GM23338 (cell line): ENCODE data around the gene ISG15. TPM values are rescaled to one million over a fixed set of nuclear protein-coding genes. Genes with fewer than 3 reads are reported as not detected.

Source experiments
- ATAC-seq: fragments of 200-7000 bp; cut with Tn5 transposase; 3 replicates; pipeline ENCODE4 v1.9.1; 2020
- DNase-seq: peaks from one replicate; pipeline ENCODE4 v3.0.0-alpha.2; 2015; ENCODE audit warnings: low spot score
- H2AFZ ChIP-seq: fragments of 200-600 bp; sonication (generic); 2 replicates; pipeline ENCODE4 v1.8.0; 2016; ENCODE audit warnings: antibody characterized with exemption, mild to moderate bottlenecking, moderate library complexity
- H3F3A ChIP-seq: fragments of 200-600 bp; sonication (generic); replicated peaks from 2 replicates; pipeline ENCODE4 v1.8.0; 2017; ENCODE audit warnings: antibody characterized with exemption, mixed run types, low read depth
- H3K27ac ChIP-seq: fragments of 200-600 bp; sonication (generic); 2 replicates; pipeline ENCODE4 v1.6.1; 2016; ENCODE audit warnings: low read depth
- H3K27me3 ChIP-seq: fragments of 200-600 bp; sonication (generic); 2 replicates; pipeline ENCODE4 v1.8.0; 2016; ENCODE audit warnings: mild to moderate bottlenecking, mixed run types, moderate library complexity; ENCODE audit not compliant: insufficient read depth
- H3K36me3 ChIP-seq: fragments of 200-600 bp; sonication (generic); 2 replicates; pipeline ENCODE4 v1.8.0; 2016; ENCODE audit warnings: mild to moderate bottlenecking; ENCODE audit not compliant: insufficient read depth
- H3K4me1 ChIP-seq: fragments of 200-600 bp; sonication (generic); 2 replicates; pipeline ENCODE4 v1.8.0; 2016; ENCODE audit warnings: mild to moderate bottlenecking, moderate library complexity; ENCODE audit not compliant: insufficient read depth
- H3K4me2 ChIP-seq: fragments of 200-600 bp; sonication (generic); 2 replicates; pipeline ENCODE4 v1.7.1; 2017; ENCODE audit warnings: mixed run types
- H3K4me3 ChIP-seq: fragments of 200-600 bp; sonication (generic); 2 replicates; pipeline ENCODE4 v1.6.1; 2016; ENCODE audit warnings: mixed run types
- H3K79me2 ChIP-seq: fragments of 200-600 bp; sonication (generic); replicated peaks from 2 replicates; pipeline ENCODE4 v1.8.0; 2017; ENCODE audit warnings: mild to moderate bottlenecking; ENCODE audit not compliant: insufficient read depth
- H3K9me2 ChIP-seq: fragments of 200-600 bp; sonication (generic); 2 replicates; pipeline ENCODE4 v1.8.0; 2017; ENCODE audit not compliant: insufficient read depth
- H4K20me1 ChIP-seq: fragments of 200-600 bp; sonication (generic); replicated peaks from 2 replicates; pipeline ENCODE4 v1.8.0; 2017; ENCODE audit warnings: mild to moderate bottlenecking; ENCODE audit not compliant: insufficient read depth
- H3K27ac Mint-ChIP-seq: 2 replicates; pipeline ENCODE4 v1.8.0; 2020; ENCODE audit warnings: inconsistent platforms, mild to moderate bottlenecking, moderate library complexity, mixed read lengths
- H3K27me3 Mint-ChIP-seq: 3 replicates; pipeline ENCODE4 v1.8.0; 2022; ENCODE audit warnings: low read depth, mild to moderate bottlenecking, moderate library complexity, mixed read lengths, inconsistent platforms; ENCODE audit not compliant: insufficient read depth, poor library complexity
- H3K36me3 Mint-ChIP-seq: 3 replicates; pipeline ENCODE4 v1.8.0; 2021; ENCODE audit warnings: low read depth, mild to moderate bottlenecking, inconsistent platforms, moderate library complexity, mixed read lengths
- H3K4me1 Mint-ChIP-seq: 3 replicates; pipeline ENCODE4 v1.8.0; 2020; ENCODE audit warnings: mild to moderate bottlenecking, inconsistent platforms, mixed read lengths
- H3K4me3 Mint-ChIP-seq: 3 replicates; pipeline ENCODE4 v1.8.0; 2021; ENCODE audit warnings: moderate library complexity, mild to moderate bottlenecking, inconsistent platforms, mixed read lengths
- H3K9me3 Mint-ChIP-seq: 3 replicates; pipeline ENCODE4 v1.8.0; 2020; ENCODE audit warnings: moderate library complexity, mild to moderate bottlenecking, inconsistent platforms, mixed read lengths
- CTCF ChIP-seq, 2 experiments: fragments of 200-600 bp in 1 of 2; sonication (generic) in 1 of 2; conservative IDR thresholded peaks; 2 replicates each; pipeline versions ENCODE4 v1.5.1 to v1.6.1; 2016 to 2017; ENCODE audit warnings: antibody characterized with exemption in 2 of 2, low read depth in 2 of 2, mild to moderate bottlenecking in 2 of 2, moderate library complexity in 1 of 2
- EZH2phosphoT487 ChIP-seq: fragments of 200-600 bp; sonication (generic); IDR thresholded peaks from one replicate; pipeline ENCODE4 v1.8.1; 2018; ENCODE audit warnings: antibody characterized with exemption; ENCODE audit not compliant: unreplicated experiment
- JUNB ChIP-seq: IDR thresholded peaks from one replicate; pipeline ENCODE4 v1.6.1; 2016; ENCODE audit warnings: antibody characterized with exemption; ENCODE audit not compliant: unreplicated experiment
- POLR2AphosphoS5 ChIP-seq: IDR thresholded peaks from 2 replicates; pipeline ENCODE4 v1.6.1; 2016; ENCODE audit warnings: antibody characterized with exemption, low read depth
- STAT1 ChIP-seq: IDR thresholded peaks from one replicate; pipeline ENCODE4 v1.6.1; 2016; ENCODE audit warnings: antibody characterized with exemption; ENCODE audit not compliant: unreplicated experiment
- ZNF114 ChIP-seq: fragments of 250-450 bp; sonication (Bioruptor Pico); IDR thresholded peaks from 2 replicates; pipeline ENCODE4 v1.5.0; 2020; ENCODE audit warnings: mild to moderate bottlenecking, moderate library complexity
- ZNF331 ChIP-seq: fragments of 250-450 bp; sonication (Bioruptor Pico); IDR thresholded peaks from 2 replicates; pipeline ENCODE4 v1.5.0; 2020; ENCODE audit warnings: low read depth, mild to moderate bottlenecking, moderate library complexity
- polyA plus RNA-seq: library from polyadenylated mRNA; unstranded; fragments of >200 nt; fragmentation: Nextera tagmentation; extraction: Ambion mirVana; gene quantifications from 2 replicates; pipeline ENCODE4 v1.2.1, GENCODE V29; 2016
- total RNA-seq: library from RNA; depleted of rRNA; stranded (reverse); fragments of >200 nt; shearing (Covaris generic); gene quantifications from 2 replicates; pipeline ENCODE4 v1.2.3, GENCODE V29; 2014
- TF ChIP-seq, protein P1 (sequence below): IDR thresholded peaks from one replicate; pipeline ENCODE4 v1.6.1; 2018; ENCODE audit warnings: antibody characterized with exemption; ENCODE audit not compliant: unreplicated experiment

ISG15 gene
- total and polyA plus RNA-seq, 2 experiments from 2014 or later: 52.9 to 101 TPM

DNA sequence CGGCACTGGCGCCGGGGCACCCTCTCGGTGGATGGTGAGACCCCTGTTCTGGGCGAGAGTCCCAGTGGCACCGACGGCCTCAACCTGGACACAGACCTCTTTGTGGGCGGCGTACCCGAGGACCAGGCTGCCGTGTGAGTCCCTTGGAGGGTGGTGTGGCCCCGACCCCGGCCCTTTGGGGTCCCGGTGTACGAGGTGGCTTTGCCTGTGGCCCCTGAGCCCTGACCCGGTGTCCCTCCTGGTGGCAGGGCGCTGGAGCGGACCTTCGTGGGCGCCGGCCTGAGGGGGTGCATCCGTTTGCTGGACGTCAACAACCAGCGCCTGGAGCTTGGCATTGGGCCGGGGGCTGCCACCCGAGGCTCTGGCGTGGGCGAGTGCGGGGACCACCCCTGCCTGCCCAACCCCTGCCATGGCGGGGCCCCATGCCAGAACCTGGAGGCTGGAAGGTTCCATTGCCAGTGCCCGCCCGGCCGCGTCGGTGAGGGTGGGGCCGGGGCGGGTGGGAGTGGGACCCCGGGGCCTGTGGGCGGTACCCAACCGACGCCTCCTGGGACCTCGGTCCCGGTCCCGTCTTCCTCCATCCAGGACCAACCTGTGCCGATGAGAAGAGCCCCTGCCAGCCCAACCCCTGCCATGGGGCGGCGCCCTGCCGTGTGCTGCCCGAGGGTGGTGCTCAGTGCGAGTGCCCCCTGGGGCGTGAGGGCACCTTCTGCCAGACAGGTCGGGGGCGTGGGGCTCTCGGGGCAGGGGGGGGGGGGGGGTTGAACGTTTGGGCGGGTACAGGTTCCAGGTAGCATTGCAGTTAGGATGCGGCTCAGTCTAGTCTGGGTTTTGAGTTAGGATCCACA is 36.2 kb downstream of the ISG15 start (continued):
- TF ChIP-seq, protein P1, sequence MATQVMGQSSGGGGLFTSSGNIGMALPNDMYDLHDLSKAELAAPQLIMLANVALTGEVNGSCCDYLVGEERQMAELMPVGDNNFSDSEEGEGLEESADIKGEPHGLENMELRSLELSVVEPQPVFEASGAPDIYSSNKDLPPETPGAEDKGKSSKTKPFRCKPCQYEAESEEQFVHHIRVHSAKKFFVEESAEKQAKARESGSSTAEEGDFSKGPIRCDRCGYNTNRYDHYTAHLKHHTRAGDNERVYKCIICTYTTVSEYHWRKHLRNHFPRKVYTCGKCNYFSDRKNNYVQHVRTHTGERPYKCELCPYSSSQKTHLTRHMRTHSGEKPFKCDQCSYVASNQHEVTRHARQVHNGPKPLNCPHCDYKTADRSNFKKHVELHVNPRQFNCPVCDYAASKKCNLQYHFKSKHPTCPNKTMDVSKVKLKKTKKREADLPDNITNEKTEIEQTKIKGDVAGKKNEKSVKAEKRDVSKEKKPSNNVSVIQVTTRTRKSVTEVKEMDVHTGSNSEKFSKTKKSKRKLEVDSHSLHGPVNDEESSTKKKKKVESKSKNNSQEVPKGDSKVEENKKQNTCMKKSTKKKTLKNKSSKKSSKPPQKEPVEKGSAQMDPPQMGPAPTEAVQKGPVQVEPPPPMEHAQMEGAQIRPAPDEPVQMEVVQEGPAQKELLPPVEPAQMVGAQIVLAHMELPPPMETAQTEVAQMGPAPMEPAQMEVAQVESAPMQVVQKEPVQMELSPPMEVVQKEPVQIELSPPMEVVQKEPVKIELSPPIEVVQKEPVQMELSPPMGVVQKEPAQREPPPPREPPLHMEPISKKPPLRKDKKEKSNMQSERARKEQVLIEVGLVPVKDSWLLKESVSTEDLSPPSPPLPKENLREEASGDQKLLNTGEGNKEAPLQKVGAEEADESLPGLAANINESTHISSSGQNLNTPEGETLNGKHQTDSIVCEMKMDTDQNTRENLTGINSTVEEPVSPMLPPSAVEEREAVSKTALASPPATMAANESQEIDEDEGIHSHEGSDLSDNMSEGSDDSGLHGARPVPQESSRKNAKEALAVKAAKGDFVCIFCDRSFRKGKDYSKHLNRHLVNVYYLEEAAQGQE: no peak
- no peak for TF ChIP-seq JUNB

DNA sequence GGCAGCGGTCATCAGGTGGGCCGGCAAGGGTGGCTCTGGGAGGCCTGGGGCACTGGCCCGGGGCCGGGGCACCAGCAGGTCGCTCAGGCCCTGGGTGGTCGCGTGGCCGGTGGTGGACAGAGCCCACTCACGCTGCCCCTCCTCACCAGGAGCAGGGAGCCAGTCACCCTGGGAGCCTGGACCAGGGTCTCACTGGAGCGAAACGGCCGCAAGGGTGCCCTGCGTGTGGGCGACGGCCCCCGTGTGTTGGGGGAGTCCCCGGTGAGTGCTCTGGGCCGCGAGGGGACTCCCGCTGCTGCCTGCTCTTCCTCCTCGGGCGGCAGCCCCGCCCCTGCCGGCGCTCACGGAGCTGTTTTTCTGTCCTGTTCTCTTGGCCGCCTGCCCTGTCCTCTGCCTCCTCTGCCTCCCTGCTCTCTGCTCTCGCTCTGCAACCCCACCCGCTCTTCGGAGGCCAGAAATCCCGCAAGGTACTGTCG is 37.3 kb downstream of the ISG15 start:
- Mint-ChIP-seq H3K27ac (no peak overlapping the region), H3K27me3 (peaks cover 6% of the 10 kb centered on the region), H3K4me3 (no peak overlapping the region), H3K9me3 (peaks cover 2% of the 10 kb centered on the region; the same call in 1 of the 3 replicates), H3K4me1 (no peaks in the 10 kb centered on the region), H3K36me3 (peaks cover 29% of the 10 kb centered on the region)
- ATAC-seq (no peak), DNase-seq (no peak)
- Histone ChIP-seq H4K20me1 (no peaks in the 10 kb centered on the region), H3K4me2 (no peak overlapping the region), H2AFZ (no peak overlapping the region), H3K27me3 (no peaks in the 10 kb centered on the region), H3K79me2 (no peaks in the 10 kb centered on the region), H3K27ac (no peak overlapping the region), H3K4me1 (no peaks in the 10 kb centered on the region), H3K36me3 (peaks cover 4% of the 10 kb centered on the region; the same call in 1 of the 2 replicates), H3K9me2 (no peaks in the 10 kb centered on the region), H3K4me3 (no peak overlapping the region), H3F3A (0 out of 2 replicates have a peak, but pooled peaks cover 13% of the 10 kb centered on the region)
- no peak for TF ChIP-seq STAT1
- no peak for TF ChIP-seq ZNF114 (CRISPR knock-in tag)

DNA sequence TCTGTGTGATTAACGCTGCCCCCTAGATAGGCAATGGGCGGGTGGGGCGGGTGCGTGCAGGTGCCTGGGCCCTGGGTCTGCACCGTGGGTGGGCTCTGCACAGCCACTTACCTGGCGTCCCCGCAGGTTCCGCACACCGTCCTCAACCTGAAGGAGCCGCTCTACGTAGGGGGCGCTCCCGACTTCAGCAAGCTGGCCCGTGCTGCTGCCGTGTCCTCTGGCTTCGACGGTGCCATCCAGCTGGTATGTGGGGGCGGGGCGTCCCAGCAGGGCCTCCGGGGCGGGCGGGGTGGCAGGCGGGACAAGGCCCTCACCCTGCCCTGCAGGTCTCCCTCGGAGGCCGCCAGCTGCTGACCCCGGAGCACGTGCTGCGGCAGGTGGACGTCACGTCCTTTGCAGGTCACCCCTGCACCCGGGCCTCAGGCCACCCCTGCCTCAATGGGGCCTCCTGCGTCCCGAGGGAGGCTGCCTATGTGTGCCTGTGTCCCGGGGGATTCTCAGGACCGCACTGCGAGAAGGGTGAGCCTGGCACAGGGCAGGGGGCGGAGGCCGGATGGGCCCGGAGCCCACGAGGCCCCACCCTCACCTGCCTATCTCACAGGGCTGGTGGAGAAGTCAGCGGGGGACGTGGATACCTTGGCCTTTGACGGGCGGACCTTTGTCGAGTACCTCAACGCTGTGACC is 38.0 kb downstream of the ISG15 start:
- peak; percentile 52 for ATAC-seq
- H3K9me3 Mint-ChIP-seq: peaks cover 2% of the 10 kb centered on the region; the same call in 1 of the 3 replicates
- Histone ChIP-seq H4K20me1 (no peaks in the 10 kb centered on the region), H3K27ac (no peak overlapping the region), H3K9me2 (no peaks in the 10 kb centered on the region), H3F3A (0 out of 2 replicates have a peak, but pooled peaks cover 13% of the 10 kb centered on the region), H3K79me2 (no peaks in the 10 kb centered on the region), H3K36me3 (peaks cover 4% of the 10 kb centered on the region; the same call in 1 of the 2 replicates), H3K4me2 (no peak overlapping the region), H3K4me1 (no peaks in the 10 kb centered on the region), H3K27me3 (no peaks in the 10 kb centered on the region), H3K4me3 (no peak overlapping the region), H2AFZ (no peak overlapping the region)
- peaks cover 9% of the 10 kb centered on the region for H3K27me3 Mint-ChIP-seq
- no peaks in the 10 kb centered on the region for H3K4me1 Mint-ChIP-seq
- no peak overlapping the region for H3K4me3 Mint-ChIP-seq
- no peak for TF ChIP-seq EZH2phosphoT487
- TF ChIP-seq CTCF (conservative IDR thresholded peaks at IDR 0.05; ENCODE audit: low read depth in 2 of 2): peak in 1 of 2 experiments; percentile 39; a peak in 2 of 4 replicates
- no peak for TF ChIP-seq POLR2AphosphoS5
- TF ChIP-seq ZNF331 (CRISPR knock-in tag): no peak
- peak; percentile 63 for DNase-seq
- H3K27ac Mint-ChIP-seq: no peak overlapping the region
- peaks cover 24% of the 10 kb centered on the region for H3K36me3 Mint-ChIP-seq
